MM.1S (cell line): Measurements from ENCODE around the gene ZNF789.
A peak's percentile ranks its signal among the peaks of the same experiment; 100 is the strongest.

Experiments
- DNase-seq: peaks from one replicate; pipeline ENCODE4 v3.0.0-alpha.2; 2015
- H2AFZ ChIP-seq: fragments of 300-600 bp; sonication (generic); 2 replicates; pipeline ENCODE4 v1.6.0; 2016; ENCODE audit warnings: antibody characterized with exemption, low read length
- H3F3A ChIP-seq: fragments of 300-600 bp; sonication (generic); 2 replicates; pipeline ENCODE4 v1.6.1; 2016; ENCODE audit warnings: mild to moderate bottlenecking, antibody characterized with exemption, low read length, moderate library complexity, mixed read lengths; ENCODE audit not compliant: insufficient read depth
- H3K27ac ChIP-seq: fragments of 300-600 bp; sonication (generic); 2 replicates; pipeline ENCODE4 v1.5.1; 2016; ENCODE audit warnings: mild to moderate bottlenecking, low read length
- H3K27me3 ChIP-seq: fragments of 300-600 bp; sonication (generic); replicated peaks from 2 replicates; pipeline ENCODE4 v1.6.0; 2016; ENCODE audit warnings: low read length; ENCODE audit not compliant: insufficient read depth
- H3K36me3 ChIP-seq: fragments of 300-600 bp; sonication (generic); replicated peaks from 2 replicates; pipeline ENCODE4 v1.6.1; 2016; ENCODE audit warnings: mild to moderate bottlenecking, low read length, mixed read lengths; ENCODE audit not compliant: insufficient read depth
- H3K4me1 ChIP-seq: fragments of 300-600 bp; sonication (generic); 2 replicates; pipeline ENCODE4 v1.6.1; 2016; ENCODE audit warnings: low read length, mixed read lengths
- H3K4me2 ChIP-seq: fragments of 300-600 bp; sonication (generic); 2 replicates; pipeline ENCODE4 v1.6.0; 2016; ENCODE audit warnings: low read depth, low read length
- H3K4me3 ChIP-seq: fragments of 300-600 bp; sonication (generic); 2 replicates; pipeline ENCODE4 v1.5.1; 2016; ENCODE audit warnings: low read length, mixed read lengths
- H3K79me2 ChIP-seq: fragments of 300-600 bp; sonication (generic); 2 replicates; pipeline ENCODE4 v1.6.1; 2016; ENCODE audit warnings: mixed run types, low read length, mixed read lengths
- H3K9ac ChIP-seq: fragments of 300-600 bp; sonication (generic); 2 replicates; pipeline ENCODE4 v1.6.1; 2016; ENCODE audit warnings: low read length, mixed read lengths
- H3K9me2 ChIP-seq: fragments of 300-600 bp; sonication (generic); replicated peaks from 2 replicates; pipeline ENCODE4 v1.6.1; 2016; ENCODE audit warnings: mild to moderate bottlenecking, low read length, mixed read lengths; ENCODE audit not compliant: insufficient read depth
- H3K9me3 ChIP-seq: fragments of 300-600 bp; sonication (generic); replicated peaks from 2 replicates; pipeline ENCODE4 v1.6.1; 2016; ENCODE audit warnings: mild to moderate bottlenecking, low read length, mixed read lengths; ENCODE audit not compliant: insufficient read depth
- H4K20me1 ChIP-seq: fragments of 300-600 bp; sonication (generic); 2 replicates; pipeline ENCODE4 v1.6.1; 2016; ENCODE audit warnings: mild to moderate bottlenecking, low read length, moderate library complexity, mixed read lengths; ENCODE audit not compliant: insufficient read depth
- CTCF ChIP-seq: fragments of 300-600 bp; sonication (generic); IDR thresholded peaks from 2 replicates; pipeline ENCODE4 v1.5.1; 2016; ENCODE audit warnings: antibody characterized with exemption, low read length, mixed read lengths
- EZH2 ChIP-seq: fragments of 300-600 bp; sonication (generic); optimal IDR thresholded peaks from 2 replicates; pipeline ENCODE3; 2017; ENCODE audit warnings: low read depth, mild to moderate bottlenecking, antibody characterized with exemption, low read length, mixed read lengths
- EZH2phosphoT487 ChIP-seq: fragments of 300-600 bp; sonication (generic); IDR thresholded peaks from 2 replicates; pipeline ENCODE4 v1.6.1; 2018; ENCODE audit warnings: antibody characterized with exemption, low read length

ZNF789 gene

GRCh38 chr7:99461221-99461620 is 11.5 kb upstream of the ZNF789 start:
- H2AFZ ChIP-seq: no peak overlapping the region
- H3K4me2 ChIP-seq: no peak overlapping the region
- H3K27ac ChIP-seq: no peak overlapping the region
- no peaks in the 10 kb centered on the region for H3K9me2 ChIP-seq
- peaks cover 4% of the 10 kb centered on the region; the same call in 1 of the 2 replicates for H3F3A ChIP-seq
- peaks cover 13% of the 10 kb centered on the region; the same call in 1 of the 2 replicates for H4K20me1 ChIP-seq
- DNase-seq: no peak
- peaks cover 97% of the 10 kb centered on the region for H3K79me2 ChIP-seq
- H3K36me3 ChIP-seq: peaks cover 14% of the 10 kb centered on the region
- no peak overlapping the region for H3K9ac ChIP-seq
- TF ChIP-seq EZH2 (no peak), EZH2phosphoT487 (no peak), CTCF (no peak)
- no peaks in the 10 kb centered on the region for H3K9me3 ChIP-seq
- H3K4me3 ChIP-seq: no peak overlapping the region
- no peaks in the 10 kb centered on the region for H3K27me3 ChIP-seq
- H3K4me1 ChIP-seq: no peaks in the 10 kb centered on the region; the same call in 1 of the 2 replicates

GRCh38 chr7:99465421-99465768 is 7.3 kb upstream of the ZNF789 start:
- H3K9ac ChIP-seq: peak overlapping the region; percentile 88
- H3K4me1 ChIP-seq: no peaks in the 10 kb centered on the region; the same call in 1 of the 2 replicates
- DNase-seq: no peak
- H3K4me2 ChIP-seq: peak overlapping the region; percentile 77
- peak overlapping the region; percentile 91 for H3K4me3 ChIP-seq
- peak overlapping the region; percentile 27; the same call in 1 of the 2 replicates for H3K27ac ChIP-seq
- H3K27me3 ChIP-seq: peaks cover 9% of the 10 kb centered on the region
- TF ChIP-seq EZH2 (no peak), EZH2phosphoT487 (no peak), CTCF (no peak)
- H3K36me3 ChIP-seq: peaks cover 4% of the 10 kb centered on the region; the same call in 1 of the 2 replicates
- H4K20me1 ChIP-seq: peaks cover 5% of the 10 kb centered on the region; the same call in 1 of the 2 replicates
- H3F3A ChIP-seq: no peaks in the 10 kb centered on the region
- H3K79me2 ChIP-seq: peaks cover 56% of the 10 kb centered on the region
- no peaks in the 10 kb centered on the region for H3K9me2 ChIP-seq
- no peaks in the 10 kb centered on the region for H3K9me3 ChIP-seq
- H2AFZ ChIP-seq: peak overlapping the region; percentile 86

DNA sequence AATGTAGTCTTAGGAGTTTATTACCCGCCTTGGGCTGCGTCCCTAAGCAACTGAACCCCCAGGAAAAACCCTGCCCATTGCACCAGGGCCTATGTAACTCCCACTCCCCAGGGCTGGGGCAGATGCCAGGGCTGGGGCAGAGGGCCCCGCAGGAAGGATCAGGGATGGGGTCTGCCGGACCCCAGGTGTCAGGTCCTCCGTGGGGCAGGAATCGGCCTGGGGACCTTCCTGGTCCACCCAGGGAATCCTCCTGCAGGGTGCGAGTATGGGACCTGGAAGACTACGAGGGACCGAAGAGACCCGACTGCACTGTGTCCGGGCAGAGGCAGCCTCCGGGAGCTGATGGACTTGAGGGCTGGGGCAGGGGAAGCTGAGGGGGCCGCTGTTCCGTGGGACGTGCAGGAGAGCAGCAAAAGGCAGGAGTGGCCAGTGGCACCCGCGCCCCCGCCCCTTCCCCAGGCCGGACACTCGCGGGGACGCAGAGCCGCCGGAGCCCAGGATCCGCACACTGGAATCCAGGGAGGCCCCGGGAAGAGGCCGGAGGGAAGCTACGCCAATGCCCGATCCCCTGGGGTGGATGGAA is 4.3 kb upstream of the ZNF789 start:
- DNase-seq: no peak
- peaks cover 11% of the 10 kb centered on the region for H3K27me3 ChIP-seq
- H3K36me3 ChIP-seq: peaks cover 4% of the 10 kb centered on the region; the same call in 1 of the 2 replicates
- no peaks in the 10 kb centered on the region for H3K9me2 ChIP-seq
- H3K9me3 ChIP-seq: no peaks in the 10 kb centered on the region
- no peak overlapping the region for H3K4me3 ChIP-seq
- H3K4me2 ChIP-seq: no peak overlapping the region
- no peaks in the 10 kb centered on the region for H4K20me1 ChIP-seq
- no peak for TF ChIP-seq CTCF
- no peak for TF ChIP-seq EZH2
- TF ChIP-seq EZH2phosphoT487: no peak
- no peak overlapping the region for H2AFZ ChIP-seq
- peaks cover 34% of the 10 kb centered on the region for H3K79me2 ChIP-seq
- H3K27ac ChIP-seq: no peak overlapping the region
- H3K4me1 ChIP-seq: peaks cover 2% of the 10 kb centered on the region; the same call in 1 of the 2 replicates
- H3F3A ChIP-seq: 0 out of 2 replicates have a peak, but pooled peaks cover 4% of the 10 kb centered on the region
- H3K9ac ChIP-seq: no peak overlapping the region
